ENCODE measurements around the gene NAP1L3. TPM values are rescaled to one million over a fixed set of nuclear protein-coding genes. Genes with fewer than 3 reads are reported as not detected.

The NAP1L3 gene
- total and polyA plus RNA-seq, 2 experiments from 2014 or later, result 61.4 to 79.1 TPM

DNA sequence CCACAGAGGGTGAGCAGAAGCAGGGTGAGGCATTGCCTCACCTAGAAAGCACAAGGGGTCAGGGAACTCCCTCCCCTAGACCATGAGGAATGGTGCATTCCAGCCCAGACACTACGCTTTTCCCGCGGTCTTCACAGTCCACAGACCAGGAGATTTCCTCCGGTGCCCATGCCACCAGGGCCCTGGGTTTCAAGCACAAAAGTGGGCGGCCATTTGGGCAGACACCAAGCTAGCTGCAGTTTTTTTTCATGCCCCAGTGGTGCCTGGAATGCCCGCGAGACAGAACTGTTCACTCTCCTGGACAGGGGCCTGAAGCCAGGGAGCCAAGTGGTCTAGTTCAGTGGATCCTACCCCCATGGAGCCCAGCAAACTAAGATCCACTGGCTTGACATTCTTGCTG is 12.8 kb downstream of the NAP1L3 start:
- no peak for DNase-seq (ENCODE audit: low read depth in 1 of 2, low spot score in 1 of 2)

DNA sequence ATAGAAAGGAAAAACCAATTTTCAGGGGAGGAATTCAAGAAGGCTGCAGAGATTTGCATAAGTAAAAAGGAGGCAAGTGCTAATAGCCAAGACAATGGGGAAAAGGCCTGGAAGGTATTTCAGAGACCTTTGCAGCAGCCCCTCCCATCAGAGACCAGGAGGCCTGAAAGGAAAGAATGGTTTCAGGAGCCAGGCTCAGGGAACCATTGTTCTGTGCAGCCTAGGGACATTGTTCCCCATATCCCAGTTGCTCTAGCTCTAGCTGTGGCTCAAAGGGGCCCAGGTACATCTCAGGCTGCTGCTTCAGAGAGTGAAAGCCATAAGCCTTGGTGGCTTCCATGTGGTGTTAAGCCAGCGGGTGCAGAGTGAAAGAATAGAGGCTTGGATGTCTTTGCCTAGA is 24.0 kb downstream of the NAP1L3 start:
- Histone ChIP-seq H3K27ac (no peak overlapping the region), H3K9me3 (ENCODE audit: low read depth) (no peaks in the 10 kb centered on the region), H3K36me3 (no peaks in the 10 kb centered on the region), H3K4me1 (ENCODE audit: low read depth) (no peaks in the 10 kb centered on the region), H3K4me3 (no peak overlapping the region), H3K27me3 (no peaks in the 10 kb centered on the region)
- DNase-seq (ENCODE audit: low read depth in 1 of 2, low spot score in 1 of 2), result no peak
- TF ChIP-seq, protein P1, sequence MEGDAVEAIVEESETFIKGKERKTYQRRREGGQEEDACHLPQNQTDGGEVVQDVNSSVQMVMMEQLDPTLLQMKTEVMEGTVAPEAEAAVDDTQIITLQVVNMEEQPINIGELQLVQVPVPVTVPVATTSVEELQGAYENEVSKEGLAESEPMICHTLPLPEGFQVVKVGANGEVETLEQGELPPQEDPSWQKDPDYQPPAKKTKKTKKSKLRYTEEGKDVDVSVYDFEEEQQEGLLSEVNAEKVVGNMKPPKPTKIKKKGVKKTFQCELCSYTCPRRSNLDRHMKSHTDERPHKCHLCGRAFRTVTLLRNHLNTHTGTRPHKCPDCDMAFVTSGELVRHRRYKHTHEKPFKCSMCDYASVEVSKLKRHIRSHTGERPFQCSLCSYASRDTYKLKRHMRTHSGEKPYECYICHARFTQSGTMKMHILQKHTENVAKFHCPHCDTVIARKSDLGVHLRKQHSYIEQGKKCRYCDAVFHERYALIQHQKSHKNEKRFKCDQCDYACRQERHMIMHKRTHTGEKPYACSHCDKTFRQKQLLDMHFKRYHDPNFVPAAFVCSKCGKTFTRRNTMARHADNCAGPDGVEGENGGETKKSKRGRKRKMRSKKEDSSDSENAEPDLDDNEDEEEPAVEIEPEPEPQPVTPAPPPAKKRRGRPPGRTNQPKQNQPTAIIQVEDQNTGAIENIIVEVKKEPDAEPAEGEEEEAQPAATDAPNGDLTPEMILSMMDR (IDR thresholded peaks at IDR 0.05; ENCODE audit: low read depth, low read length), result no peak

More for the DNA sequence above, 12.8 kb downstream of the NAP1L3 start:
- H3K9me3 ChIP-seq (ENCODE audit: low read depth), result no peaks in the 10 kb centered on the region
- H3K27ac ChIP-seq, result no peak overlapping the region
- no peaks in the 10 kb centered on the region for H3K4me1 ChIP-seq (ENCODE audit: low read depth)
- no peaks in the 10 kb centered on the region for H3K27me3 ChIP-seq
- no peaks in the 10 kb centered on the region for H3K36me3 ChIP-seq
- H3K4me3 ChIP-seq, result no peak overlapping the region
- TF ChIP-seq, protein P1 (IDR thresholded peaks at IDR 0.05; ENCODE audit: low read depth, low read length), result no peak

DNA sequence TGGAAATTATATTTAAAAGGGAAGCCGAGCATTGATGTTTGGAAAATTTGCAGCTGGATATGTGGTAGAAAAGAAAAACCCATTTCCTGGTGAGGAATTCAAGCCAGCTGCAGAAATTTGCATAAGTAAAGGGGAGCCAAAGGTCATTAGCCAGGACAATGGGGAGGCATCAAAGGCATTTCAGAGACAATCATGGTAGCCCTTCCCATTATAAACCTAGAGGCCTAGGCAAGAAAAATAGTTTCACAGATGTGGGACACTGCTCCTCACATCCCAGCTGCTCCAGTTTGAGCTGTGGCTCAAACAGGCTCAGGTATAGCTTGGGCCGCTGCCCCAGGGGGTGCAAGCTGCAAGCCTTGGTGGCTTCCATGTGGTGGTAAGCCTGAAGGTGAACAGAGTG is 35.8 kb downstream of the NAP1L3 start:
- no peaks in the 10 kb centered on the region for H3K36me3 ChIP-seq
- no peaks in the 10 kb centered on the region for H3K27me3 ChIP-seq
- no peak overlapping the region for H3K4me3 ChIP-seq
- H3K27ac ChIP-seq, result no peak overlapping the region
- TF ChIP-seq, protein P1 (IDR thresholded peaks at IDR 0.05; ENCODE audit: low read depth, low read length), result no peak
- H3K4me1 ChIP-seq (ENCODE audit: low read depth), result no peaks in the 10 kb centered on the region
- DNase-seq (ENCODE audit: low read depth in 1 of 2, low spot score in 1 of 2), result no peak
- H3K9me3 ChIP-seq (ENCODE audit: low read depth), result no peaks in the 10 kb centered on the region

Other genes with a start within 250 kb of the NAP1L3 start
- gene FAM133A, start 628 bp upstream of the NAP1L3 start, total RNA-seq, result 0.46 and 0.71 TPM in 2 replicates
- 0.31 and 1.9 TPM in 2 replicates for gene FAM133A, start 628 bp upstream of the NAP1L3 start, polyA plus RNA-seq